Stimulated activated CD8-positive, alpha-beta memory T cell treated with anti-CD3 and anti-CD28 coated beads, Interleukin-12 subunit alpha, Interleukin-12 subunit beta, amount 100 ng/mL, for 24 hours (primary cell): ENCODE results near the gene TMEM254.
"Not testable (repeated sequence)": the region's sequence is repeated elsewhere in the genome, so short reads cannot be mapped to it uniquely, and the experiment has no call there.

Experiments
- DNase-seq: peaks from one replicate; pipeline ENCODE4 v3.0.0-alpha.2; 2020; ENCODE audit errors: extremely low read depth

TMEM254 gene, protein sequence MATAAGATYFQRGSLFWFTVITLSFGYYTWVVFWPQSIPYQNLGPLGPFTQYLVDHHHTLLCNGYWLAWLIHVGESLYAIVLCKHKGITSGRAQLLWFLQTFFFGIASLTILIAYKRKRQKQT

GRCh38 chr10:80078448-80079311 is at the start of gene TMEM254:
Gene TMEM254, plus strand, starts transcription at chr10:80078665. Its CDS starts 35 bp downstream, at chr10:80078700.
- DNase-seq, result peak; percentile 77

DNA sequence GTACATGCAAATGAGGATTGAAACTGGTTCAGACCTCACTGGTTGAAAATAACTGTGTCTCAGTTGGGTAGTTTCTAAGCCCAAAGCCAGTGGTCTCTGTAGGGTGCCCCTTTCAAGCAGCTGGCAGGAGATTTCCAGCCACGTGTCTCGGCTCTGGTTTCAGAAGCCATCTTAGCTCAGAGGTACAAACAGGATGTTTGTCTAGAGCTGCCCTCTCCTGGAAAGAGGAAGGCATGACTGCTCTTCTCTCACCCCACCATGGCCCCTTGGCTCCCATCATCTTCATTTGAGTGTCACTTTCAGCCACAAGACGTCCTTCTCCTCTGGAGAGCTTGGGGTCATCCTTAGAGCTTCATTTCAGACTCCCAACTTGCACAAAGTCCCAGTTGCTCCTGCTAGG is 49.3 kb upstream of the TMEM254 start:
- DNase-seq, result not testable (repeated sequence)

GRCh38 chr10:80029865-80030264 is 48.6 kb upstream of the TMEM254 start:
- not testable (repeated sequence) for DNase-seq

GRCh38 chr10:80032503-80032902 is 46.0 kb upstream of the TMEM254 start:
- no peak for DNase-seq

DNA sequence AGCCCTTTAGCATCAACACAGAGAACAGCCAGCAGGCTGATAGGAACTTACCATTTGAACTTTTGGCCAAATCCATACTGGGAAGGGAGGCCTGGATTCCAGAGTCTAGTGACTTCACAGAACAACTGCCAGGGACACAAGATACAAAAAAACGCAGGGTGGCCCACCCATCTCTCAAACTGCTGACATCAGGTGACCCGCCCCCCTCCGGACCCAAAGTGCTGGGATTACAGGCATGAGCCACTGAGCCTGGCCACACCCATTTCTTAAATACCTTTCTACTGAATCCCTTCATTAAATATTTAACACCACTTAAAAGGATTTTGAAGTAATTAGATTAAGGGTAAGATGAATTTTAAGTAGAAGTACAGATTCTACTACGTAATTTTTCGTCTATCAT is 43.7 kb upstream of the TMEM254 start:
- DNase-seq, result not testable (repeated sequence)

- DNase-seq, result not testable (repeated sequence)
These were observed 43.0 kb upstream of the TMEM254 start for GRCh38 chr10:80035430-80035829.

- not testable (repeated sequence) for DNase-seq
These were observed 41.5 kb upstream of the TMEM254 start for GRCh38 chr10:80036921-80037500.

GRCh38 chr10:80038226-80038625 is 40.2 kb upstream of the TMEM254 start:
- DNase-seq, result not testable (repeated sequence)

- no peak for DNase-seq
These were observed 37.3 kb upstream of the TMEM254 start for GRCh38 chr10:80041162-80041561.

GRCh38 chr10:80044935-80045334 is 33.5 kb upstream of the TMEM254 start:
- DNase-seq, result not testable (repeated sequence)

- peak; percentile 30 for DNase-seq
These were observed 31.6 kb upstream of the TMEM254 start for GRCh38 chr10:80046629-80047441.

GRCh38 chr10:80050752-80051151 is 27.7 kb upstream of the TMEM254 start:
- no peak for DNase-seq

DNA sequence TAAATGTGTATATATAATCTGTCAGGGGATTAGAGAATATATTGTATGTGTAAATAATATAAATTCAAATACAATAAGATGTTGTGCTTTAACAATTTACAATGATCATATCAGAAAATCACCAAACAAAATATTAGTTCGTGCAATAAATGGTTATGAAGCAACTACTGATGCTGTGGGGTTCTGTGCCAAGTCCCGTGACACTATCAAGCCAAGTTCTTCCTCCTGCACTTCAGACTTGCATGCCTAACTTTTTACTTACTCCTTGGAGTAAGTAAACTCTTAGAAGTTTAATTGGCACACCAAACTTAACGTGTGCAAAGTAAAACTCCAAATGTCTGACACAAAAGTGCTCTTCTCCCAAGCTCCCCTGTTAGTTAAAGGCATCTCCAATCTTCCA is 26.5 kb upstream of the TMEM254 start:
- no peak for DNase-seq

GRCh38 chr10:80055760-80056159 is 22.7 kb upstream of the TMEM254 start:
- DNase-seq, result no peak

- no peak for DNase-seq
These were observed 21.3 kb upstream of the TMEM254 start for GRCh38 chr10:80057171-80057570.

DNA sequence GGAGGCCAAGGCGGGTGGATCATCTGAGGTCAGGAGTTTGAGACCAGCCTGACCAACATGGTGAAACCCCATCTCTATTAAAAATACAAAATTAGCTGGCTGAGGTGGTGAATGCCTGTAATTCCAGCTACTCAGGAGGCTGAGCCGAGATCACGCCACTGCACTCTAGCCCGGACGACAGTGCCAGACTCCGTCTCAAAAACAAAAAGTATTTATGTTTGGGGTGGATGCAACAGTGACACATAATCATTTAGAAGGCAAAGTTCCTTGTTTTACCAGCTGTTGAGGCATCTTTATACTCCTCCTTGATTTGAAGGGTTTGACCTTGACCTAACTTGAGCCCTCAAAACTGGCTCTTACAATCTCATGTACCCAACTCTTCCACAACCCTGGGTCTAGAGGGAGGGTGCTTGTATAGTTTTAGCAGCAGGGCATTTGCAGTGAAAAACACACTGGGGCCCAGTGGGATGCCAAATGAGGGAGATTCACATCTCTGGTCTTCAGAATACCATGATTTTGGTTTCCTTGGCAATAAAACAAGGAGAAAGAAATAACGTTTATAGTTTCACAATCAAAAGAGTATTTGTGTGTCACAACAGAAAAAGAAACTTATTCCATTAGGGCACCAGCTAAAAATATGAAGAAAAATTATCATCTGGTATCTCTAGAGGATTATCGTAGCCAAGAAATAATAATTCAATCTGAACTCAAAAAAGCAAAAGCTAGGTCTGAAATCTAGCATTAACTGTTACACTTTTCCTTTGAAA is 14.2 kb upstream of the TMEM254 start:
- no peak for DNase-seq

DNA sequence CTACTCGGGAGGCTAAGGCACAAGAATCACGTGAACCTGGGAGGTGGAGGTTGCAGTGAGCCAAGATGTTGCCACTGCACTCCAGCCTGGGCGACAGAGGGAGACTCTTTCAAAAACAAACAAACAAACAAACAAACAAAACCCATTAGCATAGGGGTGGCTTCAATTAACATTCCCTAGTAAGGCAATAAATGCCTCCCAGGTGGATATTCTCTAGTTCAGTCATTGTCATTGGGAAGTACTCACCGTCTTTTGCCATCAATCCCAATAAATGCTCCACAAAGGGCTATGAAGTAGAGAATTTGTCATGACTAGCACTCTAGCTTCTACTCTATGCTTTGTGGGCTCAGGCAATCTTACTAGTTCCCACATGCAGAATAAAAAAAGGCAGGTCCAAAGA is 11.7 kb upstream of the TMEM254 start:
- no peak for DNase-seq

DNA sequence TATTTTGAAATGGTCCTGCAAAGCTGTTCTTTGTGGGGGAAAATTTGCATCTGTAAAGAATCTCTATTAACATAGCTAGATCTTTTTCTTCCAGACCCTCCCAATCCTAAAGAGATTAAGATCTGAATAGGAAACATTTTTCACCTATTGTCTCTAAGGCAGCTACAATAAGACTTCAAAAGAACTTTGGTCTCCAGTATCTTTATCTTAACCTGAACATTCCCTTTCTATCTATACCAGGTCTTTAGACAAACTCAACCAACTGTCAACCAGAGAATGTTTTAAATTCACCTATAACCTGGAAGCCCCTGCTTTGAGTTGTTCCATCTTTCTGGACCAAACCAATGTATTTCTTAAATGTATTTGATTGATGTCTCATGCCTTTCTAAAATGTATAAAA is 10.6 kb upstream of the TMEM254 start:
- DNase-seq, result not testable (repeated sequence)

DNA sequence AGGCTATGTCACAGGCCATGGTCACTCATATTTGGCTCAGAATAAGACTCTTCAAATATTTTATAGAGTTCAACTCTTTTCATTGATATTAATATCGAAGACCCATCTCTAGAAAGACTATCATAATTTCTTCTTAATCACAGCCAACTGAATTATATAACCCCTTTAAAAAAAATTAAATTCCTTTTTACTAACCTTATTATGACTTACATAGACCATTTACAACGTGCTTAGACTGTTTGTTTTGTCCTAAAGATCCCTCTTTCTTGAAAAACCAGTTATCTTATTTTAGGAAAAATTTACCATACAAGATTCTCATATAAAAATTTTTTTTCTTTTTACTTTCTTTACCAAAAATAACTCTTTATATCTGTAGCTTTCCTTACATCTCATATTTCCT is 10.2 kb upstream of the TMEM254 start:
- no peak for DNase-seq

DNA sequence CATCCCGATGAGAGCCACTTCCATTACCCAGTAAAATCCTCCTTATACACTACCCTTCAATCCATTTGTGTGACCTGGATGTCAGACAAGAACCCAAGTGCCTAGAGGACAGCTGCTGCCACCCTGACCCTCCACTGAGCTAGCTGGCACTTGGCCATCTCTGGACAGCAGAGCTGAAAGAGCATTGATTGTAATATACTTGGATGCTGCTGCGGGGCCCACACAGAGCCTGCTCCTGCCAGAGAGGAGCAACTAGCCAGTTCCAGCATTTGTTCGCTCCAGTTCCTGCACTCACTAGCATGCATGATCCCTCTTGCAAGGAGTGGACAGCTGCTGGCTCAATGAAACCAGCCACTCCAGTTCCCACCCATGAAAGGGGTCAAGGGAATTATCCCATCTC is 8.4 kb upstream of the TMEM254 start:
- DNase-seq, result no peak

DNA sequence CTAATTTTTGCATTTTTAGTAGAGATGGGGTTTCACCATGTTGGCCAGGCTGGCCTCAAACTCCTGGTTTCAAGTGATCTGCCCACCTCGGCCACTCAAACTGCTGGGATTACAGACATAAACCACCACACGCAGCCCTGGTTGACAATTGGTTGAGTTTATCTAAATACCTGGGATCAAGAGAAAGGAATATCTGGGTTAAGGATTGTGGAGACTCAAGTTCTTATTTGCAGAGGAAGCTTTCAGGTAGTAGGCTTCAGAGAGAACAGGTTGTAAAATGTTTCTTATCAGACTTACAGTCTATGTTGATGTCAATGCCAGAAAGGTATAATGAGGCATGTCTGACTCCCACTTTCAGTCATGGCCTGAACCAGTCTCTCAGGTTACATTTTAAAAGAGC is 5.9 kb upstream of the TMEM254 start:
- no peak for DNase-seq
